ENCODE results near the gene ISYNA1. TPM values are rescaled to one million over a fixed set of nuclear protein-coding genes. Genes with fewer than 3 reads are reported as not detected.

ISYNA1 gene
- polyA plus RNA-seq, 1 experiment, result 27.0 TPM

- TF ChIP-seq, protein P1, sequence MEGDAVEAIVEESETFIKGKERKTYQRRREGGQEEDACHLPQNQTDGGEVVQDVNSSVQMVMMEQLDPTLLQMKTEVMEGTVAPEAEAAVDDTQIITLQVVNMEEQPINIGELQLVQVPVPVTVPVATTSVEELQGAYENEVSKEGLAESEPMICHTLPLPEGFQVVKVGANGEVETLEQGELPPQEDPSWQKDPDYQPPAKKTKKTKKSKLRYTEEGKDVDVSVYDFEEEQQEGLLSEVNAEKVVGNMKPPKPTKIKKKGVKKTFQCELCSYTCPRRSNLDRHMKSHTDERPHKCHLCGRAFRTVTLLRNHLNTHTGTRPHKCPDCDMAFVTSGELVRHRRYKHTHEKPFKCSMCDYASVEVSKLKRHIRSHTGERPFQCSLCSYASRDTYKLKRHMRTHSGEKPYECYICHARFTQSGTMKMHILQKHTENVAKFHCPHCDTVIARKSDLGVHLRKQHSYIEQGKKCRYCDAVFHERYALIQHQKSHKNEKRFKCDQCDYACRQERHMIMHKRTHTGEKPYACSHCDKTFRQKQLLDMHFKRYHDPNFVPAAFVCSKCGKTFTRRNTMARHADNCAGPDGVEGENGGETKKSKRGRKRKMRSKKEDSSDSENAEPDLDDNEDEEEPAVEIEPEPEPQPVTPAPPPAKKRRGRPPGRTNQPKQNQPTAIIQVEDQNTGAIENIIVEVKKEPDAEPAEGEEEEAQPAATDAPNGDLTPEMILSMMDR (IDR thresholded peaks at IDR 0.05; ENCODE audit: insufficient read depth, low read depth, low read length), result no peak
- Histone ChIP-seq H3K36me3 (ENCODE audit: control insufficient read depth, insufficient read depth, low read length) (peaks cover 13% of the 10 kb centered on the region), H3K27me3 (ENCODE audit: control insufficient read depth, insufficient read depth, low read length) (no peaks in the 10 kb centered on the region), H3K4me3 (ENCODE audit: low read depth, low read length) (peak overlapping the region; percentile 65)
- ChIA-PET POLR2A (no interaction called here), CTCF (interaction anchor here (1.3 to 3.3 kb wide), 3 partner anchors 12 to 27 kb away, joined by 3 to 19 read pairs (median 5); no protein-coding TSS in a partner anchor)
- no peak for DNase-seq (ENCODE audit: low read depth)
Observed at GRCh38 chr19:18438331-18439024, 545 bp upstream of the ISYNA1 start.

DNA sequence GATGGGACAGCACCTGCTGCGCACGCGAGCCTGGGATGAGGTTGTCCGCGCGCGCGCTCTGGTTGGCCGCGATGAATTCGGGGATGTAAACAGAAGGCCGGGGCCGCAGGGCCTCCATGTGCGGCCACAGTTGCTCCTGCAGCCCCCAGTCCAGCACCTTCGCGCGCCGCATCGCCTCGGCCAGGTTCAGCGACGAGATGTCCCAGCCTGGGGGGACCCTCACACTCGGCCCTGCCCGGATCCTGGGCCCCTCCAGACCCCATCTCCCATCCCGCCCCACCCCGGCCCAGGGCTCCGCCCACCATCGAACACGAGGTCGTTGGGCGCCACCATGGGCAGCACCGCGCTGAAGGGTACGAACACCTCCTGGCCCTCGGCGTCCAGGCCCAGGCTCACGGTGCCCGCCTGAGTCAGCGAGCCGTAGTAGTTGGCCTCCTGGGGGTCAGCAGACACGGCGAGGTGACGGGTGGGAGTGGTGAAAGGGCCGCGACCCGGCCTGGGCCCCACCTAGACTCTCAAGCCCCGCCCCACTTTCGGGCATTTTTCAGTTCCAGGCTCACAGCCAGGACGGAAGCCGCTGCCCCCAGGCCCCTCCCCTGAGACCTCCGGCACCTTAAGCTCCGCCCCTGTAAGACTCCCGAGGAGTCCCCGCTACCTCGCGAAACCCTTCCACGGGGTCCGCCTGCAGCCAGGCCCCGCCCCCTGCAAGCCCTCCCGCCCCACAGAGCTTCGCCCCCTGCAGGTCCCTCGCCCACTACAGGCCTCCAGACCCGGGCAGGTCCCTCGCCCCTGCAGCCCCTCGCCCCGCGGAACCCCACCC lies 1.1 kb downstream of the ISYNA1 start:
- DNase-seq (ENCODE audit: low read depth), result no peak
- TF ChIP-seq, protein P1 (IDR thresholded peaks at IDR 0.05; ENCODE audit: insufficient read depth, low read depth, low read length), result peak; percentile 21; the same call in 1 of the 2 replicates
- H3K27me3 ChIP-seq (ENCODE audit: control insufficient read depth, insufficient read depth, low read length), result no peaks in the 10 kb centered on the region
- ChIA-PET CTCF (no interaction called here), POLR2A (interaction anchor here (1.0 kb wide), 1 partner anchor 20 kb away, joined by 3 read pairs; no protein-coding TSS in a partner anchor)
- peaks cover 13% of the 10 kb centered on the region for H3K36me3 ChIP-seq (ENCODE audit: control insufficient read depth, insufficient read depth, low read length)
- H3K4me3 ChIP-seq (ENCODE audit: low read depth, low read length), result peak overlapping the region; percentile 65

- ChIA-PET CTCF (interaction anchor here (0.7 to 0.8 kb wide), 2 partner anchors 15 to 50 kb away, joined by 3 read pairs; no protein-coding TSS in a partner anchor), POLR2A (no interaction called here)
- Histone ChIP-seq H3K36me3 (ENCODE audit: control insufficient read depth, insufficient read depth, low read length) (peaks cover 14% of the 10 kb centered on the region), H3K27me3 (ENCODE audit: control insufficient read depth, insufficient read depth, low read length) (no peaks in the 10 kb centered on the region), H3K4me3 (ENCODE audit: low read depth, low read length) (no peak overlapping the region)
- TF ChIP-seq, protein P1 (IDR thresholded peaks at IDR 0.05; ENCODE audit: insufficient read depth, low read depth, low read length), result no peak
- DNase-seq (ENCODE audit: low read depth), result no peak
Observed at GRCh38 chr19:18435842-18436670, 1.9 kb downstream of the ISYNA1 start.

DNA sequence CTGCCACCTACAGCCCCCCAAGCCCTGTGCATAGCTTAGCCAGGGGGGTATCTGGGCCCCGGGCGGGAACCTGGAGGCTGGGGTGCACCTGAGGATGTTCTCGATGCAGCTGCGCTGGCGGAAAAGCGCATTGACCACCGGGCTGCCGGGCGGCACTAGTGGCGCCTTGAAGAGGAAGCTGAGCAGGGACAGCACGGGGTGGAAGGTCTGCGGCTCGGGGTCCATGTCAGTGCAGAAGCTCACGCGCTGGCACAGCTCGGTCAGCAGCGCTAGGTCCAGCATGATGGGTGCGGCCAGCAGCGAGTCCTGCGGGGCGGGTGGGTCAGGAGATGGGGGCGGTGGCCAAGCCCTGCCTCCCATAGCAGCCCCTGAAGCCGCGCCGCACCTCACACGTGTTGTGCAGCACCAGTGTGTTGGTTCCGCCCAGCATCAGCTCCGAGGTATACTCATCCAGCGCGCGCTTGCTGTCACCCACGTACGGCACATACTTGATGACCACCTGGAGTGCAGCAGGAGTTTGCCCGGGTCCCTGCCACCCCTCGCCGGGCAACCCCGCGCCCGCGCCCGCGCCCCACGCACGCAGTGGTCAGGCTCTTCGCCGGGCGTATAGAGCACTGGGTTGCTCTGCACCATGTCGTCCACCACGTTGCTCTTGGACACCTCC lies 2.6 kb downstream of the ISYNA1 start:
- Histone ChIP-seq H3K27me3 (ENCODE audit: control insufficient read depth, insufficient read depth, low read length) (no peaks in the 10 kb centered on the region), H3K36me3 (ENCODE audit: control insufficient read depth, insufficient read depth, low read length) (peaks cover 16% of the 10 kb centered on the region), H3K4me3 (ENCODE audit: low read depth, low read length) (no peak overlapping the region)
- TF ChIP-seq, protein P1 (IDR thresholded peaks at IDR 0.05; ENCODE audit: insufficient read depth, low read depth, low read length), result no peak
- ChIA-PET CTCF (interaction anchor here (0.7 to 1.3 kb wide), 4 partner anchors 10 to 412 kb away, joined by 3 to 4 read pairs (median 3); no protein-coding TSS in a partner anchor), POLR2A (no interaction called here)
- DNase-seq (ENCODE audit: low read depth), result no peak
